Tibial nerve (tissue), 4 donors: ENCODE results near the gene SMYD3. TPM values are rescaled to one million over a fixed set of nuclear protein-coding genes. Genes with fewer than 3 reads are reported as not detected.

ENCODE experiments used
- DNase-seq, 2 donors: peaks; one replicate each; pipeline ENCODE4 v3.0.0-alpha.2; 2019; ENCODE audit warnings: low spot score in 2 of 2
- H3K27ac ChIP-seq, 4 donors: fragments of 200-600 bp; sonication (generic) in 3 of 4; one replicate each; pipeline ENCODE4 v1.5.1; 2017 to 2019; ENCODE audit warnings: mild to moderate bottlenecking in 1 of 4
- H3K27me3 ChIP-seq, 2 donors: fragments of 200-600 bp; sonication (generic) in 1 of 2; one replicate each; pipeline versions ENCODE4 v1.5.1 to v1.6.0; 2017 to 2019
- H3K36me3 ChIP-seq, 3 donors: fragments of 200-600 bp; sonication (generic); one replicate each; pipeline ENCODE4 v1.5.1; 2018 to 2019
- H3K4me1 ChIP-seq, 4 donors: fragments of 200-600 bp; sonication (generic) in 3 of 4; one replicate each; pipeline ENCODE4 v1.5.1; 2017 to 2019
- H3K4me3 ChIP-seq, 4 donors: fragments of 200-600 bp; sonication (generic) in 3 of 4; one replicate each; pipeline ENCODE4 v1.5.1; 2017 to 2019; ENCODE audit warnings: mild to moderate bottlenecking in 1 of 4, moderate library complexity in 1 of 4
- H3K9me3 ChIP-seq, 4 donors: fragments of 200-600 bp; sonication (generic) in 3 of 4; one replicate each; pipeline ENCODE4 v1.5.1; 2017 to 2019
- CTCF ChIP-seq, 5 experiments: fragments of 200-600 bp in 3 of 5; fragments of 450-650 bp in 2 of 5; sonication (generic) in 3 of 5; IDR thresholded peaks; one replicate each; pipeline ENCODE4 v1.5.1; 2016 to 2019; ENCODE audit warnings: antibody characterized with exemption in 5 of 5, mild to moderate bottlenecking in 3 of 5, moderate library complexity in 2 of 5
- EP300 ChIP-seq, 2 donors: sonication (generic); formaldehyde crosslinking; IDR thresholded peaks; one replicate each; pipeline ENCODE4 v1.6.1; 2017; ENCODE audit warnings: antibody characterized with exemption in 2 of 2, mild to moderate bottlenecking in 1 of 2
- POLR2A ChIP-seq, 2 donors: fragments of 450-650 bp; IDR thresholded peaks; one replicate each; pipeline ENCODE4 v1.6.1; 2017; ENCODE audit warnings: antibody characterized with exemption in 2 of 2, mild to moderate bottlenecking in 2 of 2, moderate library complexity in 2 of 2
- WGBS, 2 donors: methylation state at CpG; one replicate each; pipeline ENCODE4 v1.1.5; 2018; 5-methylcytosine and 5-hydroxymethylcytosine counted together
- total RNA-seq, 4 donors: library from RNA; depleted of rRNA; stranded (reverse); fragments of >200 nt; gene quantifications; one replicate each; pipeline ENCODE4 v1.1.0, GENCODE V29; 2016

Gene SMYD3
- total RNA-seq, 4 donors from 2014 or later: 22.2 to 30.3 (median 27.0) TPM

- peaks cover 0 to 21% (median 5%) of the 10 kb centered on the region in 4 donors for H3K4me1 ChIP-seq
- H3K36me3 ChIP-seq: no peaks in the 10 kb centered on the region
- no peaks in the 10 kb centered on the region for H3K27me3 ChIP-seq
- H3K27ac ChIP-seq: no peak overlapping the region
- WGBS, 2 donors: 90 to 92% methylated on average over 5 of the region's 5 CpGs
- H3K4me3 ChIP-seq: no peak overlapping the region
- no peaks in the 10 kb centered on the region for H3K9me3 ChIP-seq
- TF ChIP-seq CTCF (IDR thresholded peaks at IDR 0.05) (no peak), POLR2A (IDR thresholded peaks at IDR 0.05) (no peak), EP300 (IDR thresholded peaks at IDR 0.05) (no peak)
- DNase-seq: no peak
Observed at GRCh38 chr1:246304484-246305259, 202.4 kb downstream of the SMYD3 start.

DNA sequence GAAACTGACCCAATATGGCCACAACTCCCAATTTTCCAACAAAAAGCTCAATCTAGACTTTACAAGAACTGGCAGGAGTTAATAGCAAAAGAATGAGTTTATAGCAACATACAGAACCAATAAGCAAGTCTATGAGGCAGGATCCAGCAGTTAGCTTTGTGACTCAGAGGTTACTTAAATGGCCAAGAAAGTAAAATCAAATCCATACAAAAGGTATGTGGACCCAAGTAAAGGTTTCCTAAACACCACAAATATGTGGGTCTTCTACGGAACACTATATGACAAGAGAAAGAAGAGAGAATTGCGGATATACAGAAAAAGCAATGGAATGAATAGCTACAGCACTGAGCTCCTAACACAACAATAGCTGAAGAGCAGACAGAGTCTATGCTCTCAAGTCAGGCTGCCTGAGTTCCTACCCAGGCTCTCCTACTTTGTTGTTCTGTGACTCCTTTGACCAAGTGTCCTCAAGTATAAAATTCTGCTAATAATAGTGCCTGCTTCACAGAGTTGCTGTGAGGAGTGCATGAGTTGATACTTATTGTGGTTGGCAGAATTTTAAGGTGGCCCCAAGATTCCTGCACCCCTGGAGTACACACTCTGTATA, 204.3 kb downstream of the SMYD3 start:
- Histone ChIP-seq H3K36me3 (no peaks in the 10 kb centered on the region), H3K27ac (no peak overlapping the region), H3K9me3 (no peaks in the 10 kb centered on the region), H3K4me1 (peaks cover 0 to 21% (median 5%) of the 10 kb centered on the region in 4 donors), H3K27me3 (no peaks in the 10 kb centered on the region), H3K4me3 (no peak overlapping the region)
- DNase-seq: no peak
- TF ChIP-seq EP300 (IDR thresholded peaks at IDR 0.05) (no peak), POLR2A (IDR thresholded peaks at IDR 0.05) (no peak)
- 84 to 85% methylated on average over 2 of the region's 2 CpGs for WGBS, 2 donors

DNA sequence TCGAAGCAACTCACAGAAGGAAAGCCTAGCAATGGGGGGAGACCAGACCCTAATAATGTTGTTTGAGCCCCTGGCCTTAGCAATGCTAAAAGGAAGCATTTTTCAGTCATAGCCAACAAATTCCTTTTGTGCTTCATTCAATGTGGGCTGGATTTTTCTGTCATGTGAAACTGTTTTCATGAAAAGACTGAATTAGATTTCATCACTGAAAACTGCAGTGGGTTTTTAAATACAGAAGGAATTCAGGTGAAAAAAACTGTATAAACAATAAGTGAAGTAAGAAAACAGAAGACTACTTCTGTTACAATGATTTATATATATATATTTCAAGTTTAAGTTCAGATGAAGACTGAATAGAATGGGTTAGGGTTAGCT, 204.8 kb downstream of the SMYD3 start:
- H3K27me3 ChIP-seq: no peaks in the 10 kb centered on the region
- H3K36me3 ChIP-seq: no peaks in the 10 kb centered on the region
- no peak for DNase-seq
- TF ChIP-seq CTCF (IDR thresholded peaks at IDR 0.05) (no peak), POLR2A (IDR thresholded peaks at IDR 0.05) (no peak), EP300 (IDR thresholded peaks at IDR 0.05) (no peak)
- no peaks in the 10 kb centered on the region for H3K9me3 ChIP-seq
- no peak overlapping the region for H3K27ac ChIP-seq
- 53 to 64% methylated on average over 1 of the region's 1 CpG for WGBS, 2 donors
- no peak overlapping the region for H3K4me3 ChIP-seq
- H3K4me1 ChIP-seq: peaks cover 0 to 21% (median 5%) of the 10 kb centered on the region in 4 donors

- TF ChIP-seq POLR2A (IDR thresholded peaks at IDR 0.05): no peak
- TF ChIP-seq CTCF (IDR thresholded peaks at IDR 0.05): no peak
- no peak for TF ChIP-seq EP300 (IDR thresholded peaks at IDR 0.05)
- Histone ChIP-seq H3K4me1 (peaks cover 0 to 21% (median 5%) of the 10 kb centered on the region in 4 donors), H3K36me3 (no peaks in the 10 kb centered on the region), H3K27me3 (no peaks in the 10 kb centered on the region), H3K27ac (no peak overlapping the region), H3K9me3 (no peaks in the 10 kb centered on the region), H3K4me3 (no peak overlapping the region)
- WGBS, 2 donors: 76 to 83% methylated on average over 6 of the region's 6 CpGs
- no peak for DNase-seq
Observed at GRCh38 chr1:246301553-246302250, 205.4 kb downstream of the SMYD3 start.

GRCh38 chr1:246300626-246301549, 206.2 kb downstream of the SMYD3 start:
- no peaks in the 10 kb centered on the region for H3K36me3 ChIP-seq
- H3K27me3 ChIP-seq: no peaks in the 10 kb centered on the region
- H3K9me3 ChIP-seq: no peaks in the 10 kb centered on the region
- peaks cover 0 to 24% (median 5%) of the 10 kb centered on the region in 4 donors for H3K4me1 ChIP-seq
- no peak overlapping the region for H3K27ac ChIP-seq
- 57 to 70% methylated on average over 6 of the region's 6 CpGs for whole genome bisulfite sequencing, 2 donors
- no peak for TF ChIP-seq POLR2A (IDR thresholded peaks at IDR 0.05)
- TF ChIP-seq CTCF (IDR thresholded peaks at IDR 0.05): no peak
- TF ChIP-seq EP300 (IDR thresholded peaks at IDR 0.05): no peak
- DNase-seq: no peak
- no peak overlapping the region for H3K4me3 ChIP-seq
